MCF 10A (cell line): Measurements from ENCODE around the gene NR3C1. TPM values are rescaled to one million over a fixed set of nuclear protein-coding genes. Genes with fewer than 3 reads are reported as not detected.

Experiments
- BruUV-seq: library from RNA; stranded (reverse); fragments of 400-500 nt; replicated peaks from 2 replicates; lab custom pipeline; 2021; lab: Mats Ljungman, UMichigan
- CTCF ChIA-PET: fragments of 300-600 bp; sonication (Branson Sonifier 250); formaldehyde crosslinking; extraction: SDS; loops from one replicate; lab custom pipeline; 2021; ENCODE audit warnings: antibody characterized with exemption, inconsistent platforms; lab: Yijun Ruan, JAX
- POLR2A ChIA-PET: fragments of 300-600, 350-650 bp; sonication (Branson Sonifier 250); formaldehyde crosslinking; extraction: SDS; loops from one replicate; lab custom pipeline; 2020; ENCODE audit warnings: antibody characterized with exemption, inconsistent platforms; lab: Yijun Ruan, JAX
- DNase-seq: peaks from one replicate; pipeline ENCODE4 v3.0.0-alpha.2; 2018; ENCODE audit not compliant: unreplicated experiment
- H3K27ac Mint-ChIP-seq: one replicate; pipeline ENCODE4 v1.8.0; 2022; ENCODE audit warnings: mild to moderate bottlenecking, low read depth, mixed read lengths; ENCODE audit not compliant: unreplicated experiment
- H3K27me3 Mint-ChIP-seq: one replicate; pipeline ENCODE4 v1.8.0; 2022; ENCODE audit warnings: mixed read lengths; ENCODE audit not compliant: insufficient read depth, unreplicated experiment
- H3K36me3 Mint-ChIP-seq: one replicate; pipeline ENCODE4 v1.8.0; 2022; ENCODE audit warnings: mild to moderate bottlenecking, moderate library complexity, mixed read lengths; ENCODE audit not compliant: insufficient read depth, unreplicated experiment
- H3K4me1 Mint-ChIP-seq: one replicate; pipeline ENCODE4 v1.8.0; 2022; ENCODE audit warnings: mixed read lengths; ENCODE audit not compliant: insufficient read depth, unreplicated experiment
- H3K4me3 Mint-ChIP-seq: one replicate; pipeline ENCODE4 v1.8.0; 2022; ENCODE audit warnings: mild to moderate bottlenecking, moderate library complexity, mixed read lengths; ENCODE audit not compliant: unreplicated experiment
- H3K9me3 Mint-ChIP-seq: one replicate; pipeline ENCODE4 v1.8.0; 2022; ENCODE audit warnings: mixed read lengths; ENCODE audit not compliant: unreplicated experiment
- intact Hi-C: fragments of 100-400 bp; cut with micrococcal nuclease; formaldehyde crosslinking; loops from 2 replicates; pipeline ENCODE4 v1.14.1; 2022
- total RNA-seq: library from RNA; stranded (reverse); gene quantifications from 2 replicates; pipeline ENCODE4 v1.2.3, GENCODE V29; 2022
- TF ChIP-seq, protein P1 (sequence below): fragments of 200-600 bp; IDR thresholded peaks from one replicate; pipeline ENCODE4 v1.8.0; 2022; ENCODE audit warnings: antibody characterized with exemption, mild to moderate bottlenecking; ENCODE audit not compliant: unreplicated experiment

The NR3C1 gene
- total RNA-seq, 1 experiment from 2014 or later = 92.9 TPM

DNA sequence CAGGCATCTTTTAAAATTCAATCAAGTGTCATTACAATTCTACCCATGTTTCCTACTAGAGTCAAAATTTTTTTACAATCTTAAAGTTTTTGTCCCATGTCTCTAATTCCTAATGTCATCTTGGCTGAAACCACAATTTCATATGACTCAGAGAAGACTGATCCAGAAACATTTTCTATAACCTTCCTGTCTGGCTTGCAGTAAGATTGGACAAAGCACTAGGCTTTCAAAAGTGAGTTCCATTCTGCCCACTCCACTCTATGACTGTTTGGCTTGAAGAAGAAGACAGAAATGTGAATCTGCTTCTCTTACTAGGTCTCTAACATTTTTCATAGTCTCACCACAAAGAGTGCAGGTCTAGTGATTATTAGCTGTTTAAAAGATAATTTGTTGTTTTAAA, 88.8 kb downstream of the NR3C1 start:
- ChIA-PET CTCF (interaction anchor here (0.6 to 0.9 kb wide), 2 partner anchors 209 to 389 kb away, joined by 3 to 4 read pairs; no protein-coding TSS in a partner anchor), POLR2A (interaction anchor here (0.6 to 5.8 kb wide), 8 partner anchors 18 to 394 kb away, joined by 3 to 29 read pairs (median 4); no protein-coding TSS in a partner anchor)
- DNase-seq = peak; percentile 68
- TF ChIP-seq, protein P1, sequence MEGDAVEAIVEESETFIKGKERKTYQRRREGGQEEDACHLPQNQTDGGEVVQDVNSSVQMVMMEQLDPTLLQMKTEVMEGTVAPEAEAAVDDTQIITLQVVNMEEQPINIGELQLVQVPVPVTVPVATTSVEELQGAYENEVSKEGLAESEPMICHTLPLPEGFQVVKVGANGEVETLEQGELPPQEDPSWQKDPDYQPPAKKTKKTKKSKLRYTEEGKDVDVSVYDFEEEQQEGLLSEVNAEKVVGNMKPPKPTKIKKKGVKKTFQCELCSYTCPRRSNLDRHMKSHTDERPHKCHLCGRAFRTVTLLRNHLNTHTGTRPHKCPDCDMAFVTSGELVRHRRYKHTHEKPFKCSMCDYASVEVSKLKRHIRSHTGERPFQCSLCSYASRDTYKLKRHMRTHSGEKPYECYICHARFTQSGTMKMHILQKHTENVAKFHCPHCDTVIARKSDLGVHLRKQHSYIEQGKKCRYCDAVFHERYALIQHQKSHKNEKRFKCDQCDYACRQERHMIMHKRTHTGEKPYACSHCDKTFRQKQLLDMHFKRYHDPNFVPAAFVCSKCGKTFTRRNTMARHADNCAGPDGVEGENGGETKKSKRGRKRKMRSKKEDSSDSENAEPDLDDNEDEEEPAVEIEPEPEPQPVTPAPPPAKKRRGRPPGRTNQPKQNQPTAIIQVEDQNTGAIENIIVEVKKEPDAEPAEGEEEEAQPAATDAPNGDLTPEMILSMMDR = no peak
- intact Hi-C loops = loop anchor here (5.0 to 10.0 kb wide), 2 partner anchors 312 to 390 kb away; no protein-coding TSS in a partner anchor
- H3K27ac Mint-ChIP-seq = peak overlapping the region; percentile 73
- H3K4me1 Mint-ChIP-seq = peaks cover 69% of the 10 kb centered on the region
- H3K9me3 Mint-ChIP-seq = no peaks in the 10 kb centered on the region
- H3K36me3 Mint-ChIP-seq = peaks cover 47% of the 10 kb centered on the region
- H3K27me3 Mint-ChIP-seq = no peaks in the 10 kb centered on the region
- no peak overlapping the region for H3K4me3 Mint-ChIP-seq
- BruUV-seq = no TSS peak

DNA sequence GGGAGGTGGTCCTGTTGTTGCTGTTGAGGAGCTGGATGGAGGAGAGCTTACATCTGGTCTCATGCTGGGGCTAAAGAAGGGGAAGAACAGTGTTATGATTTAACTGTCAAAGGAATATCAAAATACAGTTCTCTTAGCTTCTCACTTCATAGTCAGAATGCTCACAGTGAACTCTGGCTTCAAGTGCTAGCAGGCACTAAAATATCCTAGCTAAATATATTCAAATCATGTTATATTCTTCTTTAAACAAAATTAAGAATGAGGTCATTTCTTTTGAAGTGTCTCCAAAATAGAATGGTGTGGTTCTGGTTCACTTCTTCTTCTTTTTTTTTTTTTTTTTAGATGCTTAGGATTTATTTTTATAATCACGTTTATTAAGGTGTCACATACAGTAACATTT, 89.4 kb downstream of the NR3C1 start:
- CTCF ChIA-PET = interaction anchor here (0.5 to 0.8 kb wide), 6 partner anchors 79 to 511 kb away, joined by 3 to 4 read pairs (median 4); partner anchors contain the start of gene NR3C1
- peaks cover 48% of the 10 kb centered on the region for H3K36me3 Mint-ChIP-seq
- no peaks in the 10 kb centered on the region for H3K27me3 Mint-ChIP-seq
- H3K27ac Mint-ChIP-seq = peak overlapping the region; percentile 73
- BruUV-seq = no TSS peak
- peaks cover 73% of the 10 kb centered on the region for H3K4me1 Mint-ChIP-seq
- POLR2A ChIA-PET = interaction anchor here (0.6 to 5.8 kb wide), 6 partner anchors 73 to 443 kb away, joined by 3 to 29 read pairs (median 4); no protein-coding TSS in a partner anchor
- intact Hi-C loops = loop anchor here (5.0 to 10.0 kb wide), 2 partner anchors 312 to 389 kb away; no protein-coding TSS in a partner anchor
- H3K4me3 Mint-ChIP-seq = no peak overlapping the region
- TF ChIP-seq, protein P1 = no peak
- DNase-seq = no peak
- H3K9me3 Mint-ChIP-seq = no peaks in the 10 kb centered on the region

DNA sequence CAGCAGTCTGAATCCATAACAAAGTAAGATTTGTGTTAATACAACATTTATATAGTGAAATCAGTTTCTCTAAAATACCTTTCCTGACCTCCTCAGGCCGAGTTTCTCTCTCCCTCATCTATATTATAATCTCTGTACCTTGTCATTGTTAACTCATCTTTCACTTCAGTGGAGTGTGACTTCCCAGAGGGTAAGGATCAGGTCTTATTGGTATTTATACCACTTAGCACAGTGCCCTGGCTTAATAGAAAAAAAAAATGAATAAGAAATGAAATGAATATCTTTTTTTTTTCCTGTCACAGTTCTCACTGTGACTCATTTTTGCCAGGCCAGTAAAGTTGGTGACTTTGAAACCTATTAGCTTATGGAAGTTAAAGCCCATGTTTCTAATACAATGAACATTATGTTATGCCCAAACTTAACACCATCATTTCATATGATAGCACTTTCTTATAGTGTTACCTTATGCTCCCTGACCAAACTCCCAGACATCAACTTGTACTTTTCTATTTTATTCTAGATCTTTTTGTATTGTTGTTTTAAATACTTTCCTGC, 90.1 kb downstream of the NR3C1 start:
- Mint-ChIP-seq H3K36me3 (peaks cover 55% of the 10 kb centered on the region), H3K4me1 (peaks cover 77% of the 10 kb centered on the region), H3K27me3 (no peaks in the 10 kb centered on the region), H3K27ac (peak overlapping the region; percentile 73), H3K4me3 (no peak overlapping the region), H3K9me3 (no peaks in the 10 kb centered on the region)
- TF ChIP-seq, protein P1 = no peak
- ChIA-PET POLR2A (interaction anchor here (0.5 to 5.8 kb wide), 9 partner anchors 11 to 672 kb away, joined by 3 to 29 read pairs (median 4); no protein-coding TSS in a partner anchor), CTCF (interaction anchor here (0.5 to 0.8 kb wide), 5 partner anchors 90 to 512 kb away, joined by 3 to 4 read pairs (median 4); partner anchors contain the start of gene NR3C1)
- BruUV-seq = no TSS peak
- no peak for DNase-seq
- intact Hi-C loops = loop anchor here (5.0 to 10.0 kb wide), 2 partner anchors 311 to 389 kb away; no protein-coding TSS in a partner anchor

- intact Hi-C loops = loop anchor here (5.0 to 10.0 kb wide), 2 partner anchors 311 to 388 kb away; no protein-coding TSS in a partner anchor
- no peaks in the 10 kb centered on the region for H3K9me3 Mint-ChIP-seq
- peaks cover 61% of the 10 kb centered on the region for H3K36me3 Mint-ChIP-seq
- H3K27ac Mint-ChIP-seq = peak overlapping the region; percentile 87
- ChIA-PET CTCF (interaction anchor here (0.7 kb wide), 1 partner anchor 162 kb away, joined by 4 read pairs; no protein-coding TSS in a partner anchor), POLR2A (interaction anchor here (1.3 to 5.8 kb wide), 4 partner anchors 11 to 107 kb away, joined by 4 to 29 read pairs (median 12); no protein-coding TSS in a partner anchor)
- DNase-seq = no peak
- peaks cover 79% of the 10 kb centered on the region for H3K4me1 Mint-ChIP-seq
- TF ChIP-seq, protein P1 = no peak
- no peaks in the 10 kb centered on the region for H3K27me3 Mint-ChIP-seq
- BruUV-seq = no TSS peak
- H3K4me3 Mint-ChIP-seq = no peak overlapping the region
Observed at GRCh38 chr5:143312822-143313221, 90.7 kb downstream of the NR3C1 start.
